NT2/D1 (cell line): Measurements from ENCODE around the gene MED16.

ENCODE experiments used
- YY1 ChIP-seq: IDR thresholded peaks from 2 replicates; pipeline ENCODE4 v1.6.1; 2011; ENCODE audit not compliant: insufficient read length, insufficient read depth
- ZNF274 ChIP-seq: IDR thresholded peaks from 2 replicates; pipeline ENCODE4 v1.6.1; 2011; ENCODE audit warnings: mild to moderate bottlenecking, low read depth, low read length

- TF ChIP-seq ZNF274 (no peak), YY1 (no peak)
Measured at GRCh38 chr19:868458-869244, 24.3 kb downstream of the MED16 start.
